WTC11 (cell line): ENCODE results near the gene CRB2.

ENCODE experiments used
- CBFB ChIP-seq: sonication (generic); formaldehyde crosslinking; IDR thresholded peaks from 2 replicates; pipeline ENCODE4 v1.8.1; 2022; ENCODE audit warnings: mild to moderate bottlenecking, low read depth, missing genetic modification reagents
- CDX4 ChIP-seq: fragments of 250-450 bp; sonication (Bioruptor Pico); IDR thresholded peaks from 2 replicates; pipeline ENCODE4 v1.9.0; 2021; ENCODE audit warnings: moderate library complexity, mild to moderate bottlenecking, inconsistent platforms, borderline replicate concordance
- CREM ChIP-seq: sonication (generic); formaldehyde crosslinking; IDR thresholded peaks from 2 replicates; pipeline ENCODE4 v1.8.1; 2022; ENCODE audit warnings: mild to moderate bottlenecking, missing genetic modification reagents, moderate library complexity
- NFATC4 ChIP-seq: fragments of 250-450 bp; sonication (Bioruptor Pico); IDR thresholded peaks from 2 replicates; pipeline ENCODE4 v1.9.0; 2021; ENCODE audit warnings: mild to moderate bottlenecking
- NFYB ChIP-seq: sonication (generic); formaldehyde crosslinking; conservative IDR thresholded peaks from 2 replicates; pipeline ENCODE4 v1.8.0; 2022; ENCODE audit warnings: low read depth, missing genetic modification reagents
- TEAD4 ChIP-seq: sonication (generic); formaldehyde crosslinking; IDR thresholded peaks from 2 replicates; pipeline ENCODE4 v1.8.0; 2022; ENCODE audit warnings: mild to moderate bottlenecking, missing genetic modification reagents
- ZNF263 ChIP-seq: sonication (generic); formaldehyde crosslinking; IDR thresholded peaks from 2 replicates; pipeline ENCODE4 v1.8.1; 2022; ENCODE audit warnings: low read depth, mild to moderate bottlenecking, moderate library complexity, missing genetic modification reagents
- TF ChIP-seq, protein P1 (sequence below): sonication (generic); formaldehyde crosslinking; IDR thresholded peaks from 2 replicates; pipeline ENCODE4 v1.8.0; 2022; ENCODE audit warnings: mild to moderate bottlenecking, missing genetic modification reagents
- TF ChIP-seq, protein P2 (sequence below): fragments of 200-600 bp; IDR thresholded peaks from 2 replicates; pipeline ENCODE4 v1.8.0; 2022; ENCODE audit warnings: antibody characterized with exemption
- TF ChIP-seq, protein P3 (sequence below): sonication (generic); formaldehyde crosslinking; IDR thresholded peaks from 2 replicates; pipeline ENCODE4 v1.8.1; 2023; ENCODE audit warnings: mild to moderate bottlenecking, missing genetic modification reagents
- TF ChIP-seq, protein P4 (sequence below): sonication (generic); formaldehyde crosslinking; IDR thresholded peaks from 2 replicates; pipeline ENCODE4 v1.8.0; 2022; ENCODE audit warnings: mild to moderate bottlenecking, missing genetic modification reagents

- TF ChIP-seq, protein P1, sequence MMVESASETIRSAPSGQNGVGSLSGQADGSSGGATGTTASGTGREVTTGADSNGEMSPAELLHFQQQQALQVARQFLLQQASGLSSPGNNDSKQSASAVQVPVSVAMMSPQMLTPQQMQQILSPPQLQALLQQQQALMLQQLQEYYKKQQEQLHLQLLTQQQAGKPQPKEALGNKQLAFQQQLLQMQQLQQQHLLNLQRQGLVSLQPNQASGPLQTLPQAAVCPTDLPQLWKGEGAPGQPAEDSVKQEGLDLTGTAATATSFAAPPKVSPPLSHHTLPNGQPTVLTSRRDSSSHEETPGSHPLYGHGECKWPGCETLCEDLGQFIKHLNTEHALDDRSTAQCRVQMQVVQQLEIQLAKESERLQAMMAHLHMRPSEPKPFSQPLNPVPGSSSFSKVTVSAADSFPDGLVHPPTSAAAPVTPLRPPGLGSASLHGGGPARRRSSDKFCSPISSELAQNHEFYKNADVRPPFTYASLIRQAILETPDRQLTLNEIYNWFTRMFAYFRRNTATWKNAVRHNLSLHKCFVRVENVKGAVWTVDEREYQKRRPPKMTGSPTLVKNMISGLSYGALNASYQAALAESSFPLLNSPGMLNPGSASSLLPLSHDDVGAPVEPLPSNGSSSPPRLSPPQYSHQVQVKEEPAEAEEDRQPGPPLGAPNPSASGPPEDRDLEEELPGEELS (CRISPR knock-in tag): no peak
- no peak for TF ChIP-seq NFYB (CRISPR knock-in tag)
- TF ChIP-seq, protein P2, sequence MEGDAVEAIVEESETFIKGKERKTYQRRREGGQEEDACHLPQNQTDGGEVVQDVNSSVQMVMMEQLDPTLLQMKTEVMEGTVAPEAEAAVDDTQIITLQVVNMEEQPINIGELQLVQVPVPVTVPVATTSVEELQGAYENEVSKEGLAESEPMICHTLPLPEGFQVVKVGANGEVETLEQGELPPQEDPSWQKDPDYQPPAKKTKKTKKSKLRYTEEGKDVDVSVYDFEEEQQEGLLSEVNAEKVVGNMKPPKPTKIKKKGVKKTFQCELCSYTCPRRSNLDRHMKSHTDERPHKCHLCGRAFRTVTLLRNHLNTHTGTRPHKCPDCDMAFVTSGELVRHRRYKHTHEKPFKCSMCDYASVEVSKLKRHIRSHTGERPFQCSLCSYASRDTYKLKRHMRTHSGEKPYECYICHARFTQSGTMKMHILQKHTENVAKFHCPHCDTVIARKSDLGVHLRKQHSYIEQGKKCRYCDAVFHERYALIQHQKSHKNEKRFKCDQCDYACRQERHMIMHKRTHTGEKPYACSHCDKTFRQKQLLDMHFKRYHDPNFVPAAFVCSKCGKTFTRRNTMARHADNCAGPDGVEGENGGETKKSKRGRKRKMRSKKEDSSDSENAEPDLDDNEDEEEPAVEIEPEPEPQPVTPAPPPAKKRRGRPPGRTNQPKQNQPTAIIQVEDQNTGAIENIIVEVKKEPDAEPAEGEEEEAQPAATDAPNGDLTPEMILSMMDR: no peak
- TF ChIP-seq CREM (CRISPR knock-in tag): no peak
- TF ChIP-seq, protein P3, sequence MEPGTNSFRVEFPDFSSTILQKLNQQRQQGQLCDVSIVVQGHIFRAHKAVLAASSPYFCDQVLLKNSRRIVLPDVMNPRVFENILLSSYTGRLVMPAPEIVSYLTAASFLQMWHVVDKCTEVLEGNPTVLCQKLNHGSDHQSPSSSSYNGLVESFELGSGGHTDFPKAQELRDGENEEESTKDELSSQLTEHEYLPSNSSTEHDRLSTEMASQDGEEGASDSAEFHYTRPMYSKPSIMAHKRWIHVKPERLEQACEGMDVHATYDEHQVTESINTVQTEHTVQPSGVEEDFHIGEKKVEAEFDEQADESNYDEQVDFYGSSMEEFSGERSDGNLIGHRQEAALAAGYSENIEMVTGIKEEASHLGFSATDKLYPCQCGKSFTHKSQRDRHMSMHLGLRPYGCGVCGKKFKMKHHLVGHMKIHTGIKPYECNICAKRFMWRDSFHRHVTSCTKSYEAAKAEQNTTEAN: no peak
- no peak for TF ChIP-seq NFATC4 (CRISPR knock-in tag)
- TF ChIP-seq TEAD4: no peak
- TF ChIP-seq ZNF263 (CRISPR knock-in tag): no peak
- TF ChIP-seq CDX4: no peak
- TF ChIP-seq, protein P4, sequence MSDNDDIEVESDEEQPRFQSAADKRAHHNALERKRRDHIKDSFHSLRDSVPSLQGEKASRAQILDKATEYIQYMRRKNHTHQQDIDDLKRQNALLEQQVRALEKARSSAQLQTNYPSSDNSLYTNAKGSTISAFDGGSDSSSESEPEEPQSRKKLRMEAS (CRISPR knock-in tag): no peak
- no peak for TF ChIP-seq CBFB (CRISPR knock-in tag)
These were observed 44.7 kb upstream of the CRB2 start for GRCh38 chr9:123311250-123311752.
